HS-27A (cell line): Measurements from ENCODE around the gene HVCN1.
"Not testable (repeated sequence)": the region's sequence is repeated elsewhere in the genome, so short reads cannot be mapped to it uniquely, and the experiment has no call there.

Source experiments
- DNase-seq: peaks from one replicate; pipeline ENCODE4 v3.0.0-alpha.2; 2012; ENCODE audit warnings: low read depth, missing footprints

Gene HVCN1

GRCh38 chr12:110688446-110689280, at the start of gene HVCN1:
TSS of gene HVCN1 (minus strand) at chr12:110689115. CDS start at chr12:110683245, 5,870 bp downstream.
- no peak for DNase-seq

GRCh38 chr12:110737532-110737931, 48.6 kb upstream of the HVCN1 start:
- no peak for DNase-seq

GRCh38 chr12:110737016-110737415, 48.1 kb upstream of the HVCN1 start:
- not testable (repeated sequence) for DNase-seq

GRCh38 chr12:110733900-110734299, 45.0 kb upstream of the HVCN1 start:
- no peak for DNase-seq

- no peak for DNase-seq
These were observed 44.3 kb upstream of the HVCN1 start for GRCh38 chr12:110733089-110733715.

- no peak for DNase-seq
These were observed 43.7 kb upstream of the HVCN1 start for GRCh38 chr12:110732572-110732971.

- DNase-seq, result no peak
These were observed 42.6 kb upstream of the HVCN1 start for GRCh38 chr12:110731479-110731878.

- DNase-seq, result no peak
These were observed 39.7 kb upstream of the HVCN1 start for GRCh38 chr12:110728628-110729027.

- DNase-seq, result no peak
These were observed 37.9 kb upstream of the HVCN1 start for GRCh38 chr12:110726708-110727369.

- DNase-seq, result no peak
These were observed 37.1 kb upstream of the HVCN1 start for GRCh38 chr12:110726028-110726427.

GRCh38 chr12:110725267-110725666, 36.4 kb upstream of the HVCN1 start:
- DNase-seq, result no peak

- not testable (repeated sequence) for DNase-seq
These were observed 34.0 kb upstream of the HVCN1 start for GRCh38 chr12:110722892-110723291.

GRCh38 chr12:110721570-110721969, 32.7 kb upstream of the HVCN1 start:
- DNase-seq, result no peak

GRCh38 chr12:110720516-110720915, 31.6 kb upstream of the HVCN1 start:
- DNase-seq, result no peak

GRCh38 chr12:110718222-110718908, 29.4 kb upstream of the HVCN1 start:
- no peak for DNase-seq

GRCh38 chr12:110717037-110717436, 28.1 kb upstream of the HVCN1 start:
- no peak for DNase-seq

- no peak for DNase-seq
These were observed 20.0 kb upstream of the HVCN1 start for GRCh38 chr12:110708917-110709316.

GRCh38 chr12:110705309-110705708, 16.4 kb upstream of the HVCN1 start:
- DNase-seq, result no peak

- DNase-seq, result no peak
These were observed 15.8 kb upstream of the HVCN1 start for GRCh38 chr12:110704750-110705149.

GRCh38 chr12:110704231-110704630, 15.3 kb upstream of the HVCN1 start:
- no peak for DNase-seq

GRCh38 chr12:110702081-110702480, 13.2 kb upstream of the HVCN1 start:
- no peak for DNase-seq
